ENCODE measurements around the gene SYNRG.

DNA sequence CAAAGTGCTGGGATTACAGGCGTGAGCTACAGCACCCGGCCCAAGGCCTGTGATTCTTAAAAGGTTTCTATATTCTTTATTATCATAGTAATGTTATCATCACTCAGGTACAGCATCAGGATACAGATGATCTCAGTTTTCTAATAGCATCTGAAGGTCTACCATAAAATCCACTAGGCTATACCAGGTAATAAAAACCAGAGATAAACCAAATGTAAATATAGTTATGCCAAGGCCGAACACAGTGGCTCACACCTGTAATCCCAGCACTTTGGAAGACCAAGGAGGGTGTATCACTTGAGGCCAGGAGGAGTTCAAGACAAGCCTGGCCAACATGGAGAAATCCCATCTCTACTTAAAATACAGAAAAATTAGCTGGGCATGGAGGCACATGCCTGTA is 53.8 kb downstream of the SYNRG start:
- TF ChIP-seq GABPA (IDR thresholded peaks at IDR 0.05 in 1 of 2, conservative IDR thresholded peaks at IDR 0.05 in 1 of 2) (no peak), TAF1 (conservative IDR thresholded peaks at IDR 0.05) (no peak), EGR1 (IDR thresholded peaks at IDR 0.05; ENCODE audit: low read depth in 2 of 2) (no peak), JUND (IDR thresholded peaks at IDR 0.05) (no peak), FOXA1 (IDR thresholded peaks at IDR 0.05) (no peak), FOXA2 (IDR thresholded peaks at IDR 0.05) (no peak), SP1 (IDR thresholded peaks at IDR 0.05) (no peak)
- TF ChIP-seq, protein P1, sequence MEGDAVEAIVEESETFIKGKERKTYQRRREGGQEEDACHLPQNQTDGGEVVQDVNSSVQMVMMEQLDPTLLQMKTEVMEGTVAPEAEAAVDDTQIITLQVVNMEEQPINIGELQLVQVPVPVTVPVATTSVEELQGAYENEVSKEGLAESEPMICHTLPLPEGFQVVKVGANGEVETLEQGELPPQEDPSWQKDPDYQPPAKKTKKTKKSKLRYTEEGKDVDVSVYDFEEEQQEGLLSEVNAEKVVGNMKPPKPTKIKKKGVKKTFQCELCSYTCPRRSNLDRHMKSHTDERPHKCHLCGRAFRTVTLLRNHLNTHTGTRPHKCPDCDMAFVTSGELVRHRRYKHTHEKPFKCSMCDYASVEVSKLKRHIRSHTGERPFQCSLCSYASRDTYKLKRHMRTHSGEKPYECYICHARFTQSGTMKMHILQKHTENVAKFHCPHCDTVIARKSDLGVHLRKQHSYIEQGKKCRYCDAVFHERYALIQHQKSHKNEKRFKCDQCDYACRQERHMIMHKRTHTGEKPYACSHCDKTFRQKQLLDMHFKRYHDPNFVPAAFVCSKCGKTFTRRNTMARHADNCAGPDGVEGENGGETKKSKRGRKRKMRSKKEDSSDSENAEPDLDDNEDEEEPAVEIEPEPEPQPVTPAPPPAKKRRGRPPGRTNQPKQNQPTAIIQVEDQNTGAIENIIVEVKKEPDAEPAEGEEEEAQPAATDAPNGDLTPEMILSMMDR (IDR thresholded peaks at IDR 0.05; ENCODE audit: low read depth, low read length, missing input control): no peak
- TF ChIP-seq, protein P2, sequence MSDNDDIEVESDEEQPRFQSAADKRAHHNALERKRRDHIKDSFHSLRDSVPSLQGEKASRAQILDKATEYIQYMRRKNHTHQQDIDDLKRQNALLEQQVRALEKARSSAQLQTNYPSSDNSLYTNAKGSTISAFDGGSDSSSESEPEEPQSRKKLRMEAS (IDR thresholded peaks at IDR 0.05): no peak

All from liver (tissue), 3 donors.